Medulla oblongata (tissue), 1 donor: Measurements from ENCODE around the gene FTSJ3.
"Not testable (repeated sequence)": the region's sequence is repeated elsewhere in the genome, so short reads cannot be mapped to it uniquely, and the experiment has no call there.

Source experiments
- DNase-seq: peaks from one replicate; pipeline ENCODE4 v3.0.0-alpha.2; 2015; ENCODE audit errors: extremely low spot score

Gene FTSJ3

DNA sequence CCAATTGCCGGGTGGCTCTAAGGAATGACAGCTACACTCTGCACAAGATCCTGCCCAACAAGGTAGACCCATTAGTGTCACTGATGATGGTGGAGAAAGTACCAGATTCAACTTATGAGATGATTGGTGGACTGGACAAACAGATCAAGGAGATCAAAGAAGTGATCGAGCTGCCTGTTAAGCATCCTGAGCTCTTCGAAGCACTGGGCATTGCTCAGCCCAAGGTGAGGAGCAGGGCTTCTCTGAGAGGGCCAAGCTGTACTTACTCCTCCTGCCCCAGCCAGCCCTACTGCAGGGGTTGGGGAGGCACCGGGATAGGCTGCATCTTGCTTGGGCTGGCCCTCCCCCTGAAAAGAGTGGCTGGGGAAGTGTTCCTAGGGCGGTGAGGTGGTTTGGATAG is 2.8 kb upstream of the FTSJ3 start:
- DNase-seq = no peak

DNA sequence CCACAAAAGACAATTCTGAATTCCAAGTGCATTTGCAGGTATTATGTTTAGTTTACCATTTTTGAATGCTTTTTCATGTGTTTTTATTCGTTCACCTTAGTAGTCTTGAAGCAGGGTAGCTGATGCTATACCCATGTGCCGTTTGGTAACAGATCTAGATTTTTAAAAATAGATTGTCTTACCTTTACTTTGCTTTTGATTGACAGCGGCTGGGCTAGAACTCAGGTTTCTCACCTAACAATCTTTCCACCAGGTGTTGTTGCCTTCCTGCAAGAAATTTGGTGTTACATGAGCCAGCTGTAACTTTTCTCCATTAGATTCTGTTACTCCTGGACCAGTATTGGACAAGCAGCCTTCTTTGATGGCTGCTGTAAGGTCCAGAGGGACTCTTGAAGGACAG is 1.5 kb upstream of the FTSJ3 start:
- no peak for DNase-seq

DNA sequence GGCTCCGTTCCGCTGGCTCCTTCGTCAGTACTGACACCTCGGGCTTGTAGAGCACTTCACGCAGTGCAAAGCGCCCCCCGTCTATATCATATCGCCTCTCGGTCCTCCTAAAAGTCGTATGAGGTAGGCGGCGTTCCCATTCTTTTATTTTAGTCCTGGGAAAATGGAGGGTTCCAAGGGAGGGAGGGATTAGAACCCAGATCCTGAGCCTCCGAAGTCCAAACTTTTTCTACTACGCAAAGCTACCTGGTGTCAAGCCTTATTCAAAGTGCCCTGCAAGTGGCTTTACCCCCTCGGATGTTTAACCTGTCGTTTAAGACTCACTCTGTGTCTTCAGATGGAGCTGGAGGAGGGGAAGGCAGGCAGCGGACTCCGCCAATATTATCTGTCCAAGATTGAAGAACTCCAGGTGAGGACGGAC is 348 bp upstream of the FTSJ3 start:
- no peak for DNase-seq

DNA sequence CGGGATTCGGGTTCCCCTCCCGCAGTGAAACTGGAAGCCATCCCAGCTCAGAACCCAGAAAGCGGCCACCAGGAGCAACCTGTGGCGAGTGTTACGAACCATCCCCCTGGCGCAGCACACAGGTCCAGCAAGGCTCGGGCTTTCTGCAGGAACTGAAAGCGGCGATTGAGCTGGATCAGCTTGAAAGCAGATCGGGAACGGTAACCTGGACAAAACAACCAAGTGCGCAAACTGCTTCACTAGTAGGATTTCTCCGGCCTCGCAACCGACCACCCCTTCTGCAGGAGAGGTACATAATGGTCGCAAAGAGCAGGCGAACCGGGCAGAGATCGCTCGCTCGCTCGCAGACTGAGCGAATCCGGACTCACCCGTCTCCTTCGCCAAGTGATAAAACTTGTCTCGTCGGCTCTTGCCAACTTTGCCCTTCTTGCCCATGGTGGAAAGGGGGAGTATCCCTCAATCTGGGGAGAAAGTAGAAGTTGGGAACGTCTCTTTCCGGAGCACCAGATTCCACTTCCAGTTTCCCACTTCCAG is 928 bp downstream of the FTSJ3 start:
- DNase-seq = no peak

DNA sequence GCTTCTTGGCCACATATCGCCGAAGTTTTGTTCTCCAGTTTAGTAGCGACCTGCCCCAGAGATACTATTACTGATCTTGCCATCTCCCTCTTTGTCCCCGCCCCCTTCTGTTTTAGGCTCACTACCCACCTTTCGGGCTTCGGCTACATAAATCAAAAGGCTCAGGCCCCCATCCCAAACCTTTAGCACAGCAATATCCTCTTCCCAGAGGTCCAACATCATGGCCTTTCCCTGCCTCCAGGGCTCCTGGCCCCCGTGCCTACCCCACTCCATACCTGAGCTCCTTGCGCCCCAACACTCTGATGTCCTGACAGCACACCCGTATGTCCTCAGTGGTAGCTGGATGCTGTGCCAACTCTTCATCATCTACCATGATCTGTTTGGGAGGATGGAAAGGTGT is 3.1 kb downstream of the FTSJ3 start:
- no peak for DNase-seq

DNA sequence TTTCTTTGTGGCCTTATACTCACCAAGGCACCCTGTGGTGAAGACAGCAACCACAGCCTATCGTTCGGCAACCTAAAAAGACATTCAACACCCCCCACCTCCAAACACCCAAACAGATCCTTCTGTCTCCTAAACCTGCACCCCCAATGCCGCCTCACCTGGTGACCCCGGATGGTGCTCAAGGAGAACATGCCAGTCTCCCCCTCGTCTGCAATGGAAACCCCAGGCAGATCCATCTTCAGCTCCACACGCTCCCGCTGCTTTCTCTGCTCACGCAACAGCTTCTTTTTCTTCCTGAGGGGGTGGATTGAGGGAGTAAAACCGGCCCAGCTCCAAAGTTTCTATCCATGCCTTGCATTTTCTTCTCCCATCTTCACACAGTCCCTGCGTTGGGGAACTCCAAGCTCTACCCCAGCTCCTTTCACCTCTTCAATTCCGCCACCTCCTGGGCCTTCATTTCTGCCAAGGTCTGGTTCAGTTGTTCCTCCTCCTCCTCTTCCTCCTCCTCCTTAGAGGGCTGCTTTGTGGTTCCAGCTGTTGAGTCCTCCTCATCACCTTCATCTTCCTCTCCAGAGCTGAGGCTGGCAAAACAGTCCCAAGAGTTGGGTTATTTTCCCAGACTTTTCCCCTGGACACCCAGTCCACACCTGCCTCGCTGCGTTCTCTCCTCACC is 3.7 kb downstream of the FTSJ3 start:
- DNase-seq = no peak

DNA sequence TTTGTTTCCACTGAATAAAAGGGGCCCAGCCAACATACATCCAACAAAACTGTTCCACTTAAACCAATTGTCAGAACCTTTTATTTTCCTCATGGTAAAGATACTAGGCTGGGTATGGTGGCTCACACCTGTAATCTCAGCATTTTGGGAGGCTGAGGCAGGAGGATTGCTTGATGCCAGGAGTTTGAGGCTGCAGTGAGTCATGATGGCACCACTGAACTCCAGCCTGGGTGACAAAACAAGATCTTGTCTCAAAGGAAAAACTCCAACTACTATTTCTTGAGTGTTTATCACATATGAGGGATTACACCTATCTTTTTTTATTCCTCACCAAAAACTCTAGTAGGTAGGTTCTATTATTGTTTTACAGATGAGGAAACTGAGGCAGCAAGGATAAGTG is 4.9 kb downstream of the FTSJ3 start:
- DNase-seq = no peak

DNA sequence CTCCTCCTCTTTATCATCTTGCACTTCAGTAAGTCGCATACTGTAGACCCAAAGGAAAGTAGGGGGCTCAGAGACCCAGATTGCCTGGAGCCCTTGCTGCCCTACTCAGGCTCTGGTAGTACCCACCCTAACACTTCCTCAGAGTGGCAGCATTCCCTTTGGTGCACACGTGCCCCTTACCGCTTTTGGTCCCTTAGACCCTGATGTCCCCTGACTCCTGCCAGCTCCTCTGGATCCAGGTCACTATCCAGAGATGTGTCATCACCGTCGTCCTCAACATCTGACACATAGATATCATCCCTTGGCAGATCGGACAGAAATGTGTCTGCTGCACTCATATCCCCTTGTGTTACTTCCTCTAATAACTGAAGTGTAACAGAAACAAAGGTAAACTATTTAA is 5.7 kb downstream of the FTSJ3 start:
- no peak for DNase-seq

DNA sequence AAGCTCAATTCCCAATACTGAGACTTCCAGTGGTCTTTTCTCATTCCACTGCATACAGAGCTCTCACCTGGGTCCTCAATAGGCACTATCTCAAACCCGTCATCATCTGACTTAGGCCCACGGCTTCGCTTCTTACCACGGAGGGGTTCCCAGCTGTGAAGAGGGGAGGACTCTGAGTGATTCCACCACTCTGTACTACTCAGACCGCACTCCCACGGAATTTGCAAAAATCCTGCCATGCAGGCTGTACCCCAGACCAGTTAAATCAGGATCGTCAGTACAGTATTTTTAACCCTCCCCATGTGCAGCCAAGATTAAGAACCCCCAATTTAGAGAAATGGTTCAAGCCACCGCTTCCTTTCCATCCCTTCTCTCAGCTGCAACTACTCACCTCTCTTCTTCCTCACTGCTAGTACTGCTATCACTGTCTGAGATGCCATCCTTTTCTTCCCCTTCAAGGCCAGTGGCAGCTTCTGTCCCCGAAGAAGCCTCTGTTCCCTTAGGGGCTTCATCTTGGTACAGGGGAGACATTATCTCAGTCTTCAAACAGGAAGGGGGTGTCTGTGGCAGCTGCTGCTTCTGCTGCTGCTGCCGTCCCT is 6.4 kb downstream of the FTSJ3 start:
- DNase-seq = no peak

DNA sequence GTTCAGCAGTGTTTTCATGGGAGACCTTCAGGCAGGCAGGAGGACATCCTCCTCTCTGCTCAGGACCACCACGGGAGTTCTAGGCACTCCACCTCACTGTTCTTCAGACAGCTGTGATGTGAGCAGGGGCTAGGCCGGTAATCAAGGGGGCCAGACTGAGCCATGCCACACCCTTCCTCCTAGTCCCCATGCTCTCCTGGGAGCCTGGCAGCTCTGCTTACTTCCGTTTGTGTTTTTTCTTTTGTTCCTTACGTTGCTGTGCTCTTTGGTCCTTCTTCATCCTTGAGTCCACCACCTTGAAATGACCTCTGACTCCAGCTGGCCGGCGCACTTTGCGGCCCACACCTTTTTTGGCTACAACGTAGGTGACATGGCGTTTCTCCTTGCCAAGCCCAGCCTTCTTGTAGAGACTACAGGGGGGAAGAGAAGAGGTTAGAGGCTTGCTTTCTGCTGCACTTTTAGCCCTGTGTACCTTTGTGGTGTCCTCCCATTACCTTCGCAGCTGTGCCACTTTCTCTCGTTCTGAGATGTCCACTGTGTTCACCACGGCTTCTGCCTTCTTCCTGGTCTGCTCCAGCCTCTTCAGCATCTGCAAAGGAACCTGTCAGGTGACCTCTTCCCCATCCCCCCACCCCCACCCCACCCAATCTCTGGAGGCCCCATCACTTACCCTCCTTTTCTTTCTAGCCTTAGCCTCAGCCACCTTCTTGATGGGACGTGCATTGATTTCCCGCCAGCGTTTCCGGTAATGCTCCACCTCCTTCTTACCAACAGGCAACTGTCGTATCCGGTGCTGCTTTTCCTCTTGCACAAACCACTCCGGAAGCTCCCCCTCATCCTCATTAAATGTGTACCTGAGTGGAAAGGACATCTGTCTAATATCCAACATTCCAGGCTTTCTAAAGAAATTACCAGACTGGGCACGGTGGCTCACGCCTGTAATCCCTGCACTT is 7.6 kb downstream of the FTSJ3 start:
- no peak for DNase-seq

DNA sequence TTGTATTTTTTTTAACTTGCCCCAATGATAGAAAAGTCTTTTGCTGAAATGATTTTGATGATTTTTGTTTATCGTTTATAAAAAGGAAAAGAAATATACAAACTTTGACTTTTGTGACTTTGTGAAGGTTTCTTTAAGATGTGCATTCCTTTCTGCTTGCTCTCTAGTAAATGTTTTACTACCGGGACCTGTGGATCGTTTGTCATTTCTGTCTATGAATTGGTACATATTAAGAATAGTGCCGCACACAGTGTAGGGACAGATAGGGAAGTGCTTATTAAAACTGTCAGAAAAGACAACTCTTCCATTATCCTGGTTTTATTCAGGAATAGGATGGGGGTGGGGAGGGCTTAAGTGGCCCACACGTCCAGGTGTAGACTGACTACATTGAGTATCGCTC is 8.3 kb downstream of the FTSJ3 start:
- DNase-seq = no peak

DNA sequence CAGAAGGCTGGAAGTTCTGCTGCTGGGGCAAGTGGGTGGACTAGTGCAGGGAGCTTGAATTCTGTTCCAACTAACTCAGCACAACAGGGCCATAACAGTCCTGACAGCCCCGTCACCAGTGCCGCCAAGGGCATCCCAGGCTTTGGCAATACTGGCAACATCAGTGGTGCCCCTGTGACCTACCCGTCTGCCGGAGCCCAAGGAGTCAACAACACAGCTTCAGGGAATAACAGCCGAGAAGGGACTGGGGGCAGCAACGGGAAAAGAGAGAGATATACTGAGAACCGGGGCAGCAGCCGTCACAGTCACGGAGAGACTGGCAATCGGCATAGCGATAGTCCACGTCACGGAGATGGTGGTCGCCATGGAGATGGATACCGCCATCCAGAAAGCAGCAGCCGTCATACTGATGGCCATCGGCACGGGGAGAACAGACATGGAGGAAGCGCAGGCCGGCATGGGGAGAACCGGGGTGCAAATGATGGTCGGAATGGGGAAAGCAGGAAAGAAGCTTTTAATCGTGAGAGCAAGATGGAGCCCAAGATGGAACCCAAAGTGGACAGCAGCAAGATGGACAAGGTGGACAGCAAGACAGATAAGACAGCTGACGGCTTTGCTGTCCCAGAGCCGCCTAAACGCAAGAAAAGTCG is 9.6 kb downstream of the FTSJ3 start:
- DNase-seq = no peak

DNA sequence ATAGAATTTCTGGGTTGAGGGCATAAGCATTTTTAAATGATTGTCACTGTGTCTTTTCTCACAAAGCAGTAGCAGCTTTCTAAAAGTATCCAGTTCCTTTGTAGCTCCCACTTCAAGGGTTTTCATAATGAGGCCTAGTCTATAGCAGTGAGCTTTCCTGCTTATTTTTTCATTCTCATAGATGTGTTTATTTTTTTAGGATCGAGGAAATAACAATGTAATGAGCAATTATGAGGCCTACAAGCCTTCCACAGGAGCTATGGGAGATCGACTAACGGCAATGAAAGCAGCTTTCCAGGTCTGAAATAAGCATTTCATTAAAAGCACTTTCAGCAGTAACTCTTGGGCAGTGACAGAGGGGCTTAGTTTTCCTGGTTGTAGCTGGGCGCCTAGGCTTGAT is 10.8 kb downstream of the FTSJ3 start:
- no peak for DNase-seq

DNA sequence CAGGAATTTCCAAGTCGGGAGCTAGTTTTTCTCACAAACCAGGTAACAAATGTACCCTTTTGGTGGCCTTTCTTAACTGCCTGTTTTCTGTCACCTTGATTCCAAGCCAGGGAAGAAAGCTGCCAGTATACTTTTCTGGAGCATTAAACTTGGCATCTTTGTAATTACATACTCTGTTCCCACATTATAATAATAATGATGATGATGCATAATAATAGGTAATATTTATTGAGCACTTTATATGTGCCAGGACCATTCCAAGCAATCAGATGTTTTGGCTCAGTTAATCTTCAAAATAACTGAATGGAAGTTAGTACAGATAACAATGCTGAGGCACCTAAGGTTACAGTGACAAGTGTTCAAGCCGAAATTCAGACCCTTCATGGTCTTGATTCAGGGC is 11.3 kb downstream of the FTSJ3 start:
- no peak for DNase-seq

DNA sequence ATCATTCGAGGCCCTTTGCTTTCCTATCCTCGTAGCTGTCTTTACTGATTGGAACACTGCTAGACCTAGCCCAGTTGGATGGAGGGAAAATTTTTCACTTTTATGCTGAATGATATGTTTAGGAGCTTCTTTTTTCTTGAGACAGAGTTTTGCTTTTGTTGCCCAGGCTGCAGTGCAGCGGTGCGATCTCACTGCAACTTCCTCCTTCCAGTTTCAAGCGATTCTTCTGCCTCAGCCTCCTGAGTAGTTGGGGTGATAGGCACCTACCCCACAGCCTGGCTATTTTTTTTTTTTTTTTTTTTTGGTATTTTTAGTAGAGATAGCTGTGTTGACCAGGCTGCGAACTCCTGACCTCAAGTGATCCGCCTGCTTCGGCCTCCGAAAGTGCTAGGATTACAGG is 17.5 kb downstream of the FTSJ3 start:
- no peak for DNase-seq

DNA sequence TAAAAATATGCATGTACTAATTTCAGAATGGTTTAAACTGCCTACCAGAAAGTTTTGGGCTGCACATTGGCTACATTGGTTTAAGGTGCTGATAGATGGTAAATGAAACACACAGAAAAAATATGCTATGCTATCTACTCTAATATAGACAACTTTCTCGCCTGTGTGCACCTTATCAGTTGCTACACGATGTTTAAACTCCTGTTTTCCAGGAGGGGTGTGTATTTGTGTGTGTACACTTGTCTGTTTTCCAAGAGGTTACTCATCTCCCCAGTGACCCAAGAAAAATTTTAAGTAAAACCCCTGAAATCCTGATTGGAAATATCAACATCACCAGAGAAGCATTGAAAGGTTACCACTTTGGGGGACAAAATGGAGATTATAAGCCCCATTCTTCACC is 21.9 kb downstream of the FTSJ3 start:
- DNase-seq = no peak

DNA sequence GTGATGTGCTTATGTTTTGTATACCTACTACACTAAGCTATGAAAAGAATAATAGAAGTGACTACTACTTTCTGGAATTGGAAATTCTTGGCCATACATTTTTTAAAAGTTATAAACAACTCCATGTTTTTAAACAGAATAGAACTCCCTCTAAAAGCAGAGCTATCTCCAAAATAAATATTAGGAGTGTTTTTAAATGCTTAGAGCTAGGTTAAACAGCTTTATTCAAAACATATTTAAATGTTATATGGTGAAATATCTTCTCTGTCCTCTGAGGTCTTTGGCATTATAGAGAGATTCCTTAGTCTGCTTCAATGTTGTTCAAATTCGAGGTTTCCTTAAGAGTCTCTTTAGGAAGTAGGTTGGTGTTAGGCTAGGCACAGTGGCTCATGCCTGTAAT is 23.1 kb downstream of the FTSJ3 start:
- no peak for DNase-seq

DNA sequence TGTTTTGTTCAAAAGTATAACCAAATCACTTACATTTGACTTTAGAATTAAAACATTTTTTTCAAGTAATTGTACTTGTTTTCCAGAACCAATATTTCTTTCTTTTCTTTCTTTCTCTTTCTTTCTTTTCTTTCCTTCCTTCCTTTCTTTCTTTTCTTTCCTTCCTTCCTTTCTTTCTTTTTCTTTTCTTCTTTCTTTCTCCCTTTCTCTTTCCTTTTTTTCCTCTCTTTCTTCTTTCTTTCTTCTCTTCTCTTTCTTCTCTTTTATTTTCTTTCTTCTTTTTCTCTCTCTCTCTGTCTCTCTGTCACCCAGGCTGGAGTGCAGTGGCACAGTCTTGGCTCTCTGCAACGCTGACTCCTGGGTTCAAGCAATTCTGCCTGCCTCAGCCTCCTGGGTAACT is 26.7 kb downstream of the FTSJ3 start:
- DNase-seq = no peak

DNA sequence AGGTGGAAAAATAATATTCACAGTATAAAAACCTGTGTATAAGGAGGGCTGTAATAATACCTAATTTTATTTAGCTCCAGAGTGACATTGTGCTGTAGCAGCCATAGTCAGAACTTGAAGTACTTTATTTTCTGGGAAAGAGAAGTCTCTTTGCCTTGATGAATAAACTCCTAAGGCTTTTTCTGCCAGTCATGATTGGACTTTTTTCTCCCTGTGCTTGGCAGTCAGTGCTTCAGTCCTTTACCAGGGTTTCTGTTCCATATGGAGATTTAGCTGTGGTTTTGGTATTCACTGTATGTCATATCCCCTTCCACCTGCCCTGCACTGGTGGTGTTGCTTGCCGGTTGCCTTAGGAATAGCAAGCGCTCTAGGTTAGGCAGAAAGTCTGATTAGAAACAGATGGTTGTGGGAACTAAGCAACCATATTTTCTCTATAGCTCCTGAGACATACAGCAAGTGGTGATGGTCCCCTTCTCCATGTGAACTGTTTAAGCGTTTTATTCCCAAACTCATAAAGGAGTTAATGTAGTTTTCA is 28.8 kb downstream of the FTSJ3 start:
- no peak for DNase-seq

DNA sequence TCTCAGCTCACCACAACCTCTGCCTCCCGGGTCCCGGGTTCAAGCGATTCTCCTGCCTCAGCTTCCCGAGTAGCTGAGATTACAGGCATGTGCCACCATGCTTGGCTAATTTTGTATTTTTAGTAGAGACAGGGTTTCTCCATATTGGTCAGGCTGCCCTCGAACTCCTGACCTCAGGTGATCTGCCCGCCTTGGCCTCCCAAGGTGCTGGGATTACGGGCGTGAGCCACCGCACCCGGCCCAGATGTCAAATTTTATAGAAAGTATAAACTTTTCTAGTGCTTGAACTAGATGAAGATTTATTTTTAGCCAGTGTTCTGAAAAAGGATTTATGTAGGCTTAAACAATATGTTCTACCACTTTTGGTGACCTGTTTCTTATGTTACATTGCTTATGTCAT is 31.1 kb downstream of the FTSJ3 start:
- DNase-seq = not testable (repeated sequence)

DNA sequence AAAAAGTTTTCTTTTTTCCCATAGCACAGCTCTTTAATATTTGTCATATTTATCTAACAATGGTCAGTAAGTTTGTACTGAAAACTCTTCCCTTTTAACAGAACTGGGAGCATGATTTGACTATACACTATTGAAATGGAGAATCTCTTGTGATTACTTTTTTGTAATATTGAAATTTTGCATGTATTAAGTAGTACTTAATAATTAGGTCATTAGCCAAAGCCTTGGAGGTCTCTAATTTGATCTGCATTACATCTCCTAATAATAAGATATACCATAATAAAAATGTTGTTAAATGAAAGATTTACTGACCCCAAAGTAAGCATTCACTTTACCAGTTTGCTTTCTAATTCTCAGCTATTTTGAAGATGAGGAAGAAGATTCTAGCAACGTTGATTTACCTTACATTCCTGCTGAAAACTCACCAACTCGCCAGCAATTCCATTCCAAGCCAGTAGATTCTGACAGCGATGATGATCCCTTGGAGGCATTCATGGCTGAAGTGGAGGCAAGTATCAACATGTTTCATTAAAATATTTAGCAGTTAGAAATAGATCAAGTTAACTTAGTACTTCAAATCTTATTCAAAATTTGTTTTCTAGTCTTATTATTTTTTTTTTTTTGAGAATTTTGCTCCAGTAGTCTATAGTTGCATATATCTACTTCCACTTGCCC is 35.3 kb downstream of the FTSJ3 start:
- no peak for DNase-seq
